SK-N-MC (cell line): Measurements from ENCODE around the gene PPP2R5D.

Source experiments
- EZH2 ChIP-seq: fragments of 200-600 bp; sonication (generic); IDR thresholded peaks from one replicate; pipeline ENCODE4 v1.6.1; 2017; ENCODE audit warnings: antibody characterized with exemption
- FOXP2 ChIP-seq: optimal IDR thresholded peaks from 2 replicates; pipeline ENCODE3; 2011; ENCODE audit warnings: mild to moderate bottlenecking, moderate library complexity; ENCODE audit not compliant: insufficient read depth; ENCODE audit errors: extremely low read length, control extremely low read depth

GRCh38 chr6:42988486-42989020, 4.2 kb downstream of the PPP2R5D start:
- TF ChIP-seq FOXP2 = no peak
- TF ChIP-seq EZH2 = no peak
